HG02970 (cell line): ENCODE measurements around the gene IZUMO1.
"Not testable (repeated sequence)": the region's sequence is repeated elsewhere in the genome, so short reads cannot be mapped to it uniquely, and the experiment has no call there.

Source experiments
- ATAC-seq: cut with Tn5 transposase; IDR thresholded peaks from one replicate; pipeline ENCODE4 v1.9.1; 2021; ENCODE audit warnings: mild to moderate bottlenecking, moderate library complexity, moderate number of reproducible peaks; ENCODE audit not compliant: unreplicated experiment, low FRiP score

IZUMO1 gene

DNA sequence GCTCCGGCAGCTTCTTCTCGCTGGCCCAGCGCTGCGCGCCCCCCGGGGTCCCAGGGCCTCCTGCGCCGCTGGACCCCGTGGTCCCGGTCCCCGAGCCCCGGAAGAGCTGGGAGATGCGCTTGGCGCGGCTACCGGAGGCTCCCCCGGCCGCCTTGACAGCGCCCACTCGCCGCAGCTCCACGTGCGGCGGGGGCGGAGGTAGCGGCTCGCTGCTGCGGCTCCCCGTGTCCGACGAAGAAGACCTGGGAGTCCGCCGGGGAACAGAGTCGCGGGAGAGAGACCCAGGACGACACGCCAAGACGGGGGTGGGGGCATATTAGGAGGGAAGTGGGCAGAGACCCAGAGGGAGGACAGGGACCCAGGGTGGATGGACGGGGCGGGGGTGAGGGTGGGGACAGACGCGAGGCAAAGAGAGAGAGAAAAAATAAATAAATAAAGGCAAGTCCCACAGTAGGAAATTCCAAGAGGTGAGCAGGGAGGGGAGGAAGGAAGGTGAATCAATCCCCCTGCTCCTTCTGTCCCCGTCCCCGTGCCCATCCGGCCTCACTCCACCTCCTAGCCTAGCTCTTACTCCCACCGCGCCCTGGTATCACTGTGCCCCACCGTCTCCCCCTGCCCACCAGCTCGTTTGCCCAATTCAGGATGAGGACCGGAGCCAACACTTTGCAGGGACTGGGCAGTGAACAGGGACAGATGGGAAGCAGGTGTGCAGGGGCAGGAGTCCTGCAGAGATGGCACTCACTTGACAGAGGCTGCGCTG, 7.1 kb downstream of the IZUMO1 start:
- no peak for ATAC-seq

DNA sequence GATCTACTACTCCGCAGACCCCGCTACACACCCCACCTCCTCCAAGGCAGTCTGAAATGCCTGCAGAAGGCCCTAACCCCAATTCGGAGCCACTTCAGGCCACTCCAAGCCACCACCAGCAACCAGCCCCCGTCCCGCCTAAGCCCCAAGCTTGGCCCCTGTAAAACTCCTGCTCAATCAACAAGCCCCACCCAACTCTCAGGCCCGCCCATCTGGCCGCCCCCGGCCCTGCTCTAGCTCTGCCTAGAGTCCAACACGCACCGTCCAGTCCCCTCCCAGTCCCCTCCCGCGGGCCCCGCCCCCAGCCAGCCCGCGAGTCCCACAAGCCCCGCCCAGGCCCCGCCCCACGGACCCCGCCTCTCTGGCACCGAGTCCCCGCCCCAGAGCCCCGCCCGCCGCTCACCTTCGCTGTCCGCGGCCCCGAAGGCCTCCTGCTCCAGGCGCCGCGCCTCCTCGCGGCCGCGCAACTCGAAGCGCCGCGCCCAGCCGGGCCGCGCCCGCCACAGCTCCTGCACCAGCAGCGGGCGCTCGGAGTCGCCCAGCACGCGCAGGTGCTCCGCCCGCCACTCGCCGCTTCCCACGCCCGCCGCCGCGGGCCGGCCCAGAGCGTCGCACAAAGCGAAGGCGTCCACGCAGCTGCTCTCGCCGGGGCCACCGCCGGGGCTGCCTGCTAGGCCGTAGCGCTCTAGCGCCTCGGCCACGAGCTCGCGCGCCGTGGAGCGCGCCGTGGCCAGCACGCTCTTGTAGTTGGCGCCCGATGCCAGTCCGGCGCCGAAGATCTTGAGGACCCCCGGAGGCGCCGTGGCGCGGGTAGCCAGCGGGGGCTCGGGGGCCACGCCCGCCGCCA, 7.9 kb downstream of the IZUMO1 start:
- ATAC-seq = peak; percentile 84

DNA sequence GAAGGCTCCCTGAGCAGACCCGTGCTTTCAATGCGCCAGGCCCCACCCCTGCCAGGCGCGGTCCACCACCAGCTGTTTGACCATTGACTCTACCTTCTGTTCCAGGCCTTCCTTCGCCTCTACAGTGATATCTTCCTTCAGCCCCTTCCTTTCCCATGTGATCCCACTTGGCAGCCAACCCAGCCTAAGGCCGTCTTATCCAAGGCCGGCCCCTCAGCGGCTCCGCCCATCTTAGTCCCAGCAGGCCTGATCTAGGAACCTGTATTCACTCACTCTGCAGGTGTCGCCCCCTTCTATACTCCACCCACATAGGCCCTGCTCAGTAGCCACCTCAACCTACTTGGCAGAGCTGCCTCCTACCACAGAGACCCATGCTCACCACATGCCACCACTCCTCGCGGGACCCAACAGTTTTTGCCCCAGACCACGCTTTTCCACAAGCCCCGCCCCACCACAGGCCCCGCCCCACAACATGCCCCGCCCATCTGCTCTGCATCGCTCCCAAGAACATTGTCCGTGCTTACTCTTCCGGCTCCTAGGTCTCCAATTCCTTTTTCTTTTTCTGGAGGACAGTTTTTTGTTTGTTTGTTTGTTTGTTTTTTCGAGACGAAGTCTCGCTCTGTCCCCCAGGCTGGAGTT, 9.2 kb downstream of the IZUMO1 start:
- ATAC-seq = no peak

- no peak for ATAC-seq
Observed at GRCh38 chr19:48735031-48735615, 11.6 kb downstream of the IZUMO1 start.

- ATAC-seq = no peak
Observed at GRCh38 chr19:48734625-48735024, 12.1 kb downstream of the IZUMO1 start.

DNA sequence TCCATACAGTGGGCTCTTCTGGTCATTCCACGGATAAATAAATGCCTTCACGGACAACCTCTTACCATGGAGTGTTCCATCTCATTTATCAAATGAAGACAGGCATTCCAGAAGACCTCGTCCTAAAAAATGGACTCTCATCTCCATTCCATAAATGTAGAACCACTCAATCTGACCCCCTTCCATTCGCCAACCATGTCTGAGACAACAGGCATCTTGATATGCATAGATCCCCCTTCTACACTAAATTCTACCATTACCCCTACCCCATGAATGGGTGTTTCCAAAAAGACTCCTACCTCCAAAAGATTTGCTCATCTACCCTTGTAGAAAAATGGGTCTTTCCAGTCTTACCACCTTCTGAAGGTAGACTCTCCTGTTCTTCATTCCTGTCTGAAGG, 15.3 kb downstream of the IZUMO1 start:
- no peak for ATAC-seq

DNA sequence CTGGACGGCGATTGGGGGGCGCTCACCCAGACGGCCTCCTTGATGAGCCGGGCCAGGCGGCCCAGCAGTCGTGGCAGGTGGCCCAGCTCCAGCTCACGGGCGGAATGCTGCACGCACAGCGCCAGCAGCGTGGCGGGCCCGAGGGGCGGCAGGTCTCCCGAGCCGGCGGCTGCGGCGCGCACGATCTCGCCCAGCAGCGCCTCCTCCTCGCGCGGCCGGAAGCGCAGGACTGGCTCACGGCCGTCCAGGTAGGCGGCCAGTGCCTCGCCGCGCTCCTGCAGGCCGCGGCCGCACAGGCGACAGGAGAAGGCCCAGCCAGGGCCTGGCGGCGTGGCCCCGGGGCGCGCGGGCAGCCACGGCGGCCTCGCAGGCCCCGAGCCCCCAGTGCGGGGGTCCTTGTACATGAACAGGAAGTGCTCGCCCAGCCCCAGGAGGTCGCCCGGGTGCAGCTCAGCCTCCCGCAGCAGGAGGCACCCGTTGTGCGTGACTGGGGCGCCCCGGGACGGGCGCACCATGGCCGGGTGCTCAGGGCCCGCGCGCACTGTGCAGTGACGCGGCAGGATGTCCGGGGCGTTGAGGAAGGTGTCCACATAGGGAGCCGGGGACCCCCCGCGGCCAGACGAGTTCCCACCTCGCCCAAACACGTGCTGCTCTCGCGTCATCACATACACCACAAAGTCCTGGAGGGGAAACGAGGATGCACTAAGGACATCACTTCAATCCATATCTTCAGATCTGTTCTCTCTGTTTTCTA, 17.6 kb downstream of the IZUMO1 start:
- no peak for ATAC-seq

- ATAC-seq = no peak
Observed at GRCh38 chr19:48726556-48726955, 20.2 kb downstream of the IZUMO1 start.

GRCh38 chr19:48724796-48725753, 21.6 kb downstream of the IZUMO1 start:
- no peak for ATAC-seq

DNA sequence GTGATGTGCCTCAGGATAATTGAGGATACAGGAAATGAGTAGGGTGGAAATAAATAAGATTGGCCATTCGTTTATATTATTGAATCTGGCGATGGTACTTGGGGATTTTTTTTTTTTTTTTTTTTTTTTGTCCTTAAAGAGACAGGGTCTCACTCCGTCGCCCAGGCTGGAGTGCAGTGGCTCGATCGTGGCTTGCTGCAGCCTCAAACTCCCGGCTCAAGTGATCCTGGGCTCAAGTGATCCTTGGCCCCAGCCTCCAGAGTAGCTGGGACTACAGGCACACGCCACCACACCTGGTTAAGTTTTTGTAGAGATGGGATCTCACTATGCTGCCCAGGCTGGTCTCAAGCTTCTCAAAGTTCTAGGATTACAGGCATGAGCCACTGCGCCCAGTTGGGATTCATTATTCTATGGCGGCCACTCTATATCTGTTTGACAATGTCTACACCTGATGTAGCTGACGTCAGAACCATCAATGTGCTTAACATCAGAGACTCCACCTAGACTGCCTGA, 24.5 kb downstream of the IZUMO1 start:
- no peak for ATAC-seq

GRCh38 chr19:48720613-48721296, 26.0 kb downstream of the IZUMO1 start:
- ATAC-seq = peak; percentile 61

GRCh38 chr19:48720251-48720612, 26.5 kb downstream of the IZUMO1 start:
- no peak for ATAC-seq

DNA sequence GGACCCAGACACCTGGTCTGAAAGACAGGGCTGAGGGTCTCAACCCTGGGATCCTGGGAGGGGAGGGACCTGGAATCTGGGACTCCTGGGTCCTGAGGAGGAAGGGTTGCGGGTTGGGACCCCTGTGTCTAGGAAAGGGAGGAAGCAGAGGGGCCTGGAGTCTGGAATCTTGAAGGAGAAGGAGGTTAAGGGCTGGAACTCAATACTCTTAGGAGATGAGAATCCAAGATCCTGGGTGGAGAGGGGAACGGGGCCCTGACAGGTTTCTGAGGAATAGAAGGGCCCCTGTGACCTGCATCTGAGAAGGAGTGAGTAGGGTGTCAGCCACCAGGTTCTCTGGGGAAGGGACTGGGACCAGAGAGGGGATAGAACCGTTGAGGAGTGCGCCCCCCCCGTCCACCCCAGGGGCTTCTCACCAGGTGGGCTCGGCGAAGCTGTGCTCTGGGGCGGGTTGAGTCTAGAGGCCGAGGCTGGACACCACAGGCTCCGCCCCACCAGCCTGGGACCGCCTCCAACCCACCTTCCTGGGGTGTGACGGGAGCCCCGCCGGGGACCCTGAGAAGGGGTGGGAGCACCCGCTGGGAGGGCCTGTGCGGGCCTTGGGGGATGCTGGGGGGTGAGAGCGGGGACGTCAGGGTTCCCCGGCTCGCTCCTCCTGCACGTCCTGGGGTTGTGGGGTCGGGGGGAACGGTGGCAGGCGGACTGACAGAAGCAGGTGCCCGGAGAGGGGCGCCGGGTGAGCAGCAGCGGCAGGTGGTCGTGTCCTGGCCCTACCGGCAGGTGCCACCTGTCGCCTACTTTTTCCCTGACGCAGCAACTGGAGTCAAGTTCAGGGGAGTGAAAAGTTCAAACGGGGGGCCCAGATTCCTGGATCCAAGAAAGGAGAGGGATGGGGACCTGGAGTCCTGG, 27.2 kb downstream of the IZUMO1 start, which contains the start of gene MAMSTR:
Gene MAMSTR (minus strand): TSS at position 463 of the 909 bp plus-strand sequence. CDS start 694 bp downstream, outside the sequence.
- no peak for ATAC-seq

GRCh38 chr19:48718711-48719231, 27.9 kb downstream of the IZUMO1 start:
- no peak for ATAC-seq

DNA sequence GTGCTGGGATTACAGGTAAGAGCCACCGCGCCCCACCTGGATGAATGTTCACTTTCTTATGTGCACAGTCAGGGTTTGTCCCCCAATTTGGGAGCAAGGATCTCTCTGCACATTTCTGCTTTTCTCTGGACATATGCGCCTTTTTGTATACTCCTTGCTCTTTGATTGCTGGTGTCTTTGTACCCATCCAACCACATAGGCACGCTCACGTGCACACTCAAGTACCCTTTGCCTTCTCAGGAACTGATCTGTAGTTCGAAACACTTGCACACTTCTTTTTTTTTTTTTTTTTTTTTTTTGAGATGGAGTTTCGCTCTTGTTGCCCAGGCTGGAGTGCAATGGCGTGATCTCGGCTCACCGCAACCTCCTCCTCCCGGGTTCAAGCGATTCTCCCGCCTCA, 28.6 kb downstream of the IZUMO1 start:
- not testable (repeated sequence) for ATAC-seq

DNA sequence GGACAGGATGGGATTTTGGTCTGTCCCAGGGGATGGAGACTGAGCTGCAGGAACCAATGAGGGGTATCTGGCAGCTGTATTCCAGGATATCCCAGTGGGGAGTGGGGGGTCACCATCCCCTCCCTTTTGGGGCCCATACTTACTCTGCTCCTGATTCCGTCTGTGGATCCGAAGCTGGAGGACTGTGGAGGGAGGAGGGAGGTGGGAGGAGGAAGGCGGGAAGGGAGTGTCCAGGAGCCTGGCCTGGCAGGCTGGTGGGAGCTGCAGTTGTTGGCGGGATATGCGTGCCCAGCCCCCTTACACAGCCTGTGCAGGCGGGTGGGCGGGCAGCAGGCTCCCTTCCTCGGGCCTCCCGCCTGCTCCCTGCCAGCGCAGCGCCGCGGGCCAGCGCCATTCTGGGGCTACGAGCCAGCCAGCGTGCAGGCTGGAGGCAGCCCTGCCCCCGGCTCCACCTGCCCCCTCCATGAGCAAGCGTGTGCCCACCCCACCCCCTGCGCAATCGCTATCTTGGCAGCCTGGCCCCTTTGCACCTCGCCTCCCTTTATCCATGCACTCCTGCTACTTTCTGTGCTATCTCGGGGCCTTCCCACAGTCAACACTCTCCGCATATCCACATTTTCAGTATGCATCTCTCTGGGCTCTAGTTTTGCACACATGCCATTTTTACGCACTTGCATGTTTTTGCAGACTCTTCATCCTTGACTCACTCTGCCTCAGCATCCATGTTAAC, 30.0 kb downstream of the IZUMO1 start:
- ATAC-seq = no peak
